MM.1S (cell line): ENCODE measurements around the gene NPAS4.
"Not testable (repeated sequence)": the region's sequence is repeated elsewhere in the genome, so short reads cannot be mapped to it uniquely, and the experiment has no call there.

ENCODE experiments used
- DNase-seq: peaks from one replicate; pipeline ENCODE4 v3.0.0-alpha.2; 2015
- H2AFZ ChIP-seq: fragments of 300-600 bp; sonication (generic); 2 replicates; pipeline ENCODE4 v1.6.0; 2016; ENCODE audit warnings: antibody characterized with exemption, low read length
- H3F3A ChIP-seq: fragments of 300-600 bp; sonication (generic); 2 replicates; pipeline ENCODE4 v1.6.1; 2016; ENCODE audit warnings: mild to moderate bottlenecking, antibody characterized with exemption, low read length, moderate library complexity, mixed read lengths; ENCODE audit not compliant: insufficient read depth
- H3K27ac ChIP-seq: fragments of 300-600 bp; sonication (generic); 2 replicates; pipeline ENCODE4 v1.5.1; 2016; ENCODE audit warnings: mild to moderate bottlenecking, low read length
- H3K27me3 ChIP-seq: fragments of 300-600 bp; sonication (generic); replicated peaks from 2 replicates; pipeline ENCODE4 v1.6.0; 2016; ENCODE audit warnings: low read length; ENCODE audit not compliant: insufficient read depth
- H3K36me3 ChIP-seq: fragments of 300-600 bp; sonication (generic); replicated peaks from 2 replicates; pipeline ENCODE4 v1.6.1; 2016; ENCODE audit warnings: mild to moderate bottlenecking, low read length, mixed read lengths; ENCODE audit not compliant: insufficient read depth
- H3K4me1 ChIP-seq: fragments of 300-600 bp; sonication (generic); 2 replicates; pipeline ENCODE4 v1.6.1; 2016; ENCODE audit warnings: low read length, mixed read lengths
- H3K4me2 ChIP-seq: fragments of 300-600 bp; sonication (generic); 2 replicates; pipeline ENCODE4 v1.6.0; 2016; ENCODE audit warnings: low read depth, low read length
- H3K4me3 ChIP-seq: fragments of 300-600 bp; sonication (generic); 2 replicates; pipeline ENCODE4 v1.5.1; 2016; ENCODE audit warnings: low read length, mixed read lengths
- H3K79me2 ChIP-seq: fragments of 300-600 bp; sonication (generic); 2 replicates; pipeline ENCODE4 v1.6.1; 2016; ENCODE audit warnings: mixed run types, low read length, mixed read lengths
- H3K9ac ChIP-seq: fragments of 300-600 bp; sonication (generic); 2 replicates; pipeline ENCODE4 v1.6.1; 2016; ENCODE audit warnings: low read length, mixed read lengths
- H3K9me2 ChIP-seq: fragments of 300-600 bp; sonication (generic); replicated peaks from 2 replicates; pipeline ENCODE4 v1.6.1; 2016; ENCODE audit warnings: mild to moderate bottlenecking, low read length, mixed read lengths; ENCODE audit not compliant: insufficient read depth
- H3K9me3 ChIP-seq: fragments of 300-600 bp; sonication (generic); replicated peaks from 2 replicates; pipeline ENCODE4 v1.6.1; 2016; ENCODE audit warnings: mild to moderate bottlenecking, low read length, mixed read lengths; ENCODE audit not compliant: insufficient read depth
- H4K20me1 ChIP-seq: fragments of 300-600 bp; sonication (generic); 2 replicates; pipeline ENCODE4 v1.6.1; 2016; ENCODE audit warnings: mild to moderate bottlenecking, low read length, moderate library complexity, mixed read lengths; ENCODE audit not compliant: insufficient read depth
- CTCF ChIP-seq: fragments of 300-600 bp; sonication (generic); IDR thresholded peaks from 2 replicates; pipeline ENCODE4 v1.5.1; 2016; ENCODE audit warnings: antibody characterized with exemption, low read length, mixed read lengths
- EZH2 ChIP-seq: fragments of 300-600 bp; sonication (generic); optimal IDR thresholded peaks from 2 replicates; pipeline ENCODE3; 2017; ENCODE audit warnings: low read depth, mild to moderate bottlenecking, antibody characterized with exemption, low read length, mixed read lengths
- EZH2phosphoT487 ChIP-seq: fragments of 300-600 bp; sonication (generic); IDR thresholded peaks from 2 replicates; pipeline ENCODE4 v1.6.1; 2018; ENCODE audit warnings: antibody characterized with exemption, low read length

Gene NPAS4

DNA sequence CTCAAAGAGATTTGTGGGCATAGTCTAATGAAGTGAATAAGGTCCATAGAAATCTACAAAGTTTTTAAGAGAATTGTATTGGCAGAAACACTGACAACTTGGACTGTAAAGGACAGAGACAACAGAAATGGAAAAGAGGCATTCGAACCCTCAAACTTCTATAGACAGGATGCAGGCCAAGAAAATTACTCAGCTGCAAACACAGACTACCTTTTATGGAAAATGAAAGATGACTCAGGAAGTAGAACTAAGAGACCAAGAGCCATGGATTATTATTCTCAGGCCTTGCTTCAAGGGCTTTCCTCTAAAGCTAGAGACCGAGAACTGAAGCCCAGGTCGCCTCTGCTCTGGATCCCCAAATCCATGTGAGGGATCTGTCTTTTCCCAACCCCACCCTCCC is 42.1 kb downstream of the NPAS4 start:
- peaks cover 11% of the 10 kb centered on the region; the same call in 1 of the 2 replicates for H3K4me1 ChIP-seq
- no peaks in the 10 kb centered on the region for H3K36me3 ChIP-seq
- no peaks in the 10 kb centered on the region for H3K9me2 ChIP-seq
- H3K9me3 ChIP-seq, result no peaks in the 10 kb centered on the region
- H3K79me2 ChIP-seq, result peaks cover 5% of the 10 kb centered on the region; the same call in 1 of the 2 replicates
- no peaks in the 10 kb centered on the region for H4K20me1 ChIP-seq
- no peak overlapping the region for H2AFZ ChIP-seq
- TF ChIP-seq EZH2phosphoT487 (no peak), CTCF (no peak), EZH2 (no peak)
- H3F3A ChIP-seq, result no peaks in the 10 kb centered on the region
- no peak overlapping the region for H3K9ac ChIP-seq
- no peak overlapping the region for H3K4me2 ChIP-seq
- DNase-seq, result no peak
- no peaks in the 10 kb centered on the region for H3K27me3 ChIP-seq
- no peak overlapping the region for H3K4me3 ChIP-seq
- no peak overlapping the region for H3K27ac ChIP-seq

DNA sequence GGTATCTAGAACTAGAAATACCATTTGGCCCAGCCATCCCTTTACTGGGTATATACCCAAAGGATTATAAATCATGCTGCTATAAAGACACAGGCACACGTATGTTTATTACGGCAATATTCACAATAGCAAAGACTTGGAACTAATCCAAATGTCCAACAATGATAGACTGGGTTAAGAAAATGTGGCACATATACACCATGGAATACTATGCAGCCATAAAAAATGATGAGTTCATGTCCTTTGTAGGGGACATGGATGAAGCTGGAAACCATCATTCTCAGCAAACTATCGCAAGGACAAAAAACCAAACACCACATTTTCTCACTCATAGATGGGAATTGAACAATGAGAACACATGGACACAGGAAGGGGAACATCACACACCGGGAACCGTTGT is 43.3 kb downstream of the NPAS4 start:
- H2AFZ ChIP-seq, H3K4me3 ChIP-seq, H3K79me2 ChIP-seq, H3K36me3 ChIP-seq, H3F3A ChIP-seq, H4K20me1 ChIP-seq, H3K27me3 ChIP-seq, H3K27ac ChIP-seq, H3K9ac ChIP-seq, H3K4me1 ChIP-seq, DNase-seq, H3K9me2 ChIP-seq, H3K9me3 ChIP-seq, H3K4me2 ChIP-seq: not testable (repeated sequence)

DNA sequence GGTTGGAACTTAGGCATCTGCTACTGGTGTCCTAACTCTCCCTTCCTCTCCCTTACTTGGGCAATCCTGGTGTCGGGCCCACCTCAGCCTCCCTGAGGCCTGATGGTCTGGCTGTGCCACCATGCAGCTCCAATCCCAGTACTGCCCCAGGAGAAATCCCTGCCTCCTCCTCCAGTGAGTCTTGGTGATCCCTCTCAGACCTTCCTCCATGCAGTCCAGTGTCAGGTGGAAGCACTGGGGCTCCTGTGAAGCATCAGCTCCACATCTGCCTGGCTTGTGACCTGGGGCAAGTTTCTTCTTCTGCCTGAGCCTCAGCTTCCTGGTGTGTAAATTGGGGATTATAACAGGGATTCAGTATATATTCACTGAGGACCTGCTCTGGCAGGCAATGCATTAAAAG is 44.1 kb downstream of the NPAS4 start:
- Histone ChIP-seq H3K36me3 (no peaks in the 10 kb centered on the region), H3F3A (no peaks in the 10 kb centered on the region), H3K4me2 (no peak overlapping the region), H4K20me1 (no peaks in the 10 kb centered on the region), H2AFZ (no peak overlapping the region), H3K27me3 (no peaks in the 10 kb centered on the region), H3K9ac (no peak overlapping the region), H3K9me3 (no peaks in the 10 kb centered on the region), H3K4me3 (no peak overlapping the region), H3K4me1 (peaks cover 6% of the 10 kb centered on the region; the same call in 1 of the 2 replicates), H3K9me2 (no peaks in the 10 kb centered on the region), H3K27ac (no peak overlapping the region), H3K79me2 (peaks cover 5% of the 10 kb centered on the region; the same call in 1 of the 2 replicates)
- TF ChIP-seq CTCF (no peak), EZH2phosphoT487 (no peak), EZH2 (no peak)
- no peak for DNase-seq

- Histone ChIP-seq H3K27me3 (no peaks in the 10 kb centered on the region), H3K4me3 (no peak overlapping the region), H3K27ac (no peak overlapping the region), H3K36me3 (no peaks in the 10 kb centered on the region), H3F3A (no peaks in the 10 kb centered on the region), H3K9me2 (no peaks in the 10 kb centered on the region), H3K4me1 (peaks cover 6% of the 10 kb centered on the region; the same call in 1 of the 2 replicates), H3K9ac (no peak overlapping the region), H2AFZ (0 out of 2 replicates have a peak overlapping the region, but pooled peaks have one; percentile 77), H3K4me2 (peak overlapping the region; percentile 88; the same call in 1 of the 2 replicates), H4K20me1 (no peaks in the 10 kb centered on the region), H3K79me2 (peaks cover 5% of the 10 kb centered on the region; the same call in 1 of the 2 replicates), H3K9me3 (no peaks in the 10 kb centered on the region)
- DNase-seq, result no peak
- TF ChIP-seq CTCF, result no peak
- TF ChIP-seq EZH2, result no peak
- TF ChIP-seq EZH2phosphoT487, result no peak
Measured at GRCh38 chr11:66465373-66466224, 44.8 kb downstream of the NPAS4 start.
